IgD-negative memory B cell (primary cell): Measurements from ENCODE around the gene FBXW4. TPM values are rescaled to one million over a fixed set of nuclear protein-coding genes. Genes with fewer than 3 reads are reported as not detected.
"Not testable (repeated sequence)": the region's sequence is repeated elsewhere in the genome, so short reads cannot be mapped to it uniquely, and the experiment has no call there.

ENCODE experiments used
- H3K27ac Mint-ChIP-seq, 3 donors: one replicate each; pipeline ENCODE4 v1.8.0; 2020 to 2022; ENCODE audit warnings: mild to moderate bottlenecking in 3 of 3, mixed read lengths in 3 of 3, moderate library complexity in 1 of 3
- H3K27me3 Mint-ChIP-seq: one replicate; pipeline ENCODE4 v1.8.0; 2021; ENCODE audit warnings: mixed read lengths
- H3K36me3 Mint-ChIP-seq: one replicate; pipeline ENCODE4 v1.8.0; 2020; ENCODE audit warnings: mild to moderate bottlenecking, mixed read lengths
- H3K4me1 Mint-ChIP-seq, 3 donors: one replicate each; pipeline ENCODE4 v1.8.0; 2020 to 2022; ENCODE audit warnings: mixed read lengths in 3 of 3, mild to moderate bottlenecking in 1 of 3
- H3K4me3 Mint-ChIP-seq, 4 donors: one replicate each; pipeline ENCODE4 v1.8.0; 2020 to 2022; ENCODE audit warnings: mild to moderate bottlenecking in 4 of 4, mixed read lengths in 4 of 4, moderate library complexity in 3 of 4
- H3K9me3 Mint-ChIP-seq, 3 donors: one replicate each; pipeline ENCODE4 v1.8.0; 2020 to 2021; ENCODE audit warnings: mixed read lengths in 3 of 3, mild to moderate bottlenecking in 1 of 3
- polyA plus RNA-seq: library from polyadenylated mRNA; unstranded; fragments of 300-500 nt; fragmentation: Illumina TruSeq; gene quantifications from one replicate; pipeline ENCODE4 v1.2.3, GENCODE V29; 2021

FBXW4 gene
- polyA plus RNA-seq, 1 donor from 2014 or later: 9.9 TPM

DNA sequence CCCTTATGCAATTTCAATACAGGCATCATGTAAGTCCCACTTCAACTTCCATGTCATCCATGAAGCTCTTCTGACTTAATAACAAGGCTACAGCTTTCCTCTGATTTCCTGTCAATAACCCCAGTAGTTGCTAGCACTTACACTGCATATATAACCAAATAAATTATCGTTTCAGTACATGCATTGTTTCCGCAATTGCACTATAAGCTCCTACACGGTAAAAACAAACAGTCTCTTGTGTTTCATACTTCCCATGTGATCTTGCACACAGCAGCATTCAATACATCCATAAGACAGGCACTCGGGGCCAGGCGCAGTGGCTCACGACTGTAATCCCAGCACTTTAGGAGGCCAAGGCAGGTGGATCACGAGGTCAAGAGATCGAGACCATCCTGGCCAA is 41.4 kb downstream of the FBXW4 start:
- H3K4me1 Mint-ChIP-seq: peaks cover 0 to 6% (median 0%) of the 10 kb centered on the region in 3 donors
- H3K27ac Mint-ChIP-seq: no peak overlapping the region
- H3K9me3 Mint-ChIP-seq: no peaks in the 10 kb centered on the region
- H3K4me3 Mint-ChIP-seq: no peak overlapping the region
- H3K36me3 Mint-ChIP-seq: peaks cover 11% of the 10 kb centered on the region
- no peaks in the 10 kb centered on the region for H3K27me3 Mint-ChIP-seq

DNA sequence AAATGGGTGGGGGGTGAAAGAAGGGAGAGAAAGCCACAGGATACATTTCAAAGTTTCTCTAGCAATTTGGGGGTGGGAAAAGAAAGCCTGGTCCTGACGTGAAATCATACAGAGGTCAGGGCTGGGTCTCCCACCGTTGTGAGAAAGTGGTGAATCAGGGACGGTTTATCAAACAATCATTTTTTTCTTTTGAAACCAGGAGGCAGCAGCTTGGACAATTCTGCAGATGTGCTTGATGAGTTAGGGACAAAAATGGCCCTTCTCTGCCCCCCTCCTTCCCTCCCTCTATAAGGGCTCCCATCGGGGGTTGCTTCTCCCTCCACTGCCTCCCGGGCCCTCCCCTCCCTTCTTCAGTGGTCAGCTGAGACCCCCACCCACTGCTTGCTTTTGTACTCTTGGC is 43.6 kb downstream of the FBXW4 start:
- Mint-ChIP-seq H3K4me1 (peaks cover 0 to 3% (median 0%) of the 10 kb centered on the region in 3 donors), H3K27ac (peak overlapping the region in 1 of 3 donors; percentile 77), H3K4me3 (no peak overlapping the region), H3K27me3 (no peaks in the 10 kb centered on the region), H3K36me3 (peaks cover 3% of the 10 kb centered on the region), H3K9me3 (no peaks in the 10 kb centered on the region)

DNA sequence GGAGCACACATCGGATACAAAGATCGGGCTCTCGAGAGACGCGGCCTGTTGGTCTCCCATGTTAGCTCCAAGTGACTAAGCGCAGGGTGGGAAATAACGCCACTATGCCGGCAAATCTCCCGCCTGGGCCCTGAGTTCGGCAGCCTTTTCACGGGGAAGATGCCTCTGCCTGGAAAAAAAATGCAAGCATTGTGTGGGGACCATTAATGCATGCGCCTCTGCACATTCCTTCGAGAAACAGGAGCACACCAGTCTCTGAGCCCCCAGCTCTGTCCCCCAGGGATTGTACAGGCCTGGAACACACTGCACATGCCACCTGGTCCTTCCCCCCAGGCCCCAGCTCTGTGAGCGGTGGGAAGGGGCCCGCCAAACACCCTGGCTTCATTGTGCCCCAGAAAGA is 44.1 kb downstream of the FBXW4 start:
- Mint-ChIP-seq H3K4me3 (no peak overlapping the region), H3K4me1 (peaks cover 0 to 3% (median 0%) of the 10 kb centered on the region in 3 donors), H3K27me3 (no peaks in the 10 kb centered on the region), H3K27ac (no peak overlapping the region), H3K36me3 (no peaks in the 10 kb centered on the region), H3K9me3 (no peaks in the 10 kb centered on the region)

DNA sequence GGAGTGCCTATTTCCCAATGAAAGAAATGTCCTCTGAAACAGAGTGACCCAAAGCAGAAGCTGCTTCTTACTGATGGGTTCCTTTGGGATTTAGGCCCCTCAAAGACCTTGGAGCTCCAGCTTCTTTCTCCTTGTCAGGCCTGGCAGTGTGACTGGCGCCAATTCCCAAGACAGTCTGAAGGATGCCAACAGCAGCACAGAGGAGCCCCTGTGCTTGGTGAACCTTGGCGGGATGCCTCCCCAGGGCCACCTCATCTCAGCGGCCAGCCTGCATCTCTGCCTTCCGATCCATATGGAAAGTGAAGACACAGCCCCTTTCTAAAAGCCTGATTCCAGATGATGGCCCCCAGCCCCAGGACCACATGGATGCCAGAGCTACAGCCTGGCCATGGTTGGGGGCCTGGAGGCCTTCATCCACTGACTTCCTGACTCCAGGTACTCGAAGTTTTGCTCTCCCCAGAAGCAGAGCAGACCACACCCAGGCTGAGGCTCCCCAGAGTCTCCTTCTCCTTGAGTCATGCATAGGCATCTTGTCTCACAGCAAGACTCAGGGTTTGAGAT is 45.4 kb downstream of the FBXW4 start:
- no peak overlapping the region for H3K4me3 Mint-ChIP-seq

DNA sequence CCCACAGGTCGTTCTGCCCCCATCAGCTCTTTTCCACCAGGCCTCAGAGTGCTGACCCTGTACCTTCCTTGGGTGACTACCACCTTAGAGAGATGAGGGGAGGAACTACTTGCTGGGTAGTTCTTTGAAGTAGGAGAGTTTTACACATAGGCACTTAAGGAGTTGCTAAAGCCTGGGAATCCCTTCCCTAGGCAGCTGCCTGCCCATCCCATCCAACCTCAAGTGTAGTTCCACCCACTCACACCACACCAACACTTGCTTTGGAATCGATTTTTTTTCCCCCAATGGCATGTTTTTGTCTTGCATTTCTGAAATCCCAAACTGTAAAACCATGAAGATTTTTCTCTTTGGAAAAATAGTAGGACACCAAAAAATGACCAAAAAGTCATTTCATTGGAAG is 47.7 kb downstream of the FBXW4 start:
- H3K4me3 Mint-ChIP-seq: no peak overlapping the region
- no peak overlapping the region for H3K27ac Mint-ChIP-seq
- no peaks in the 10 kb centered on the region for H3K27me3 Mint-ChIP-seq
- no peaks in the 10 kb centered on the region for H3K9me3 Mint-ChIP-seq
- peaks cover 0 to 3% (median 0%) of the 10 kb centered on the region in 3 donors for H3K4me1 Mint-ChIP-seq
- H3K36me3 Mint-ChIP-seq: no peaks in the 10 kb centered on the region

More for the DNA sequence above, 45.4 kb downstream of the FBXW4 start:
- Mint-ChIP-seq H3K27ac (peak overlapping the region in 1 of 3 donors; percentile 76), H3K9me3 (no peaks in the 10 kb centered on the region), H3K4me1 (peaks cover 0 to 3% (median 0%) of the 10 kb centered on the region in 3 donors), H3K36me3 (no peaks in the 10 kb centered on the region), H3K27me3 (no peaks in the 10 kb centered on the region)

DNA sequence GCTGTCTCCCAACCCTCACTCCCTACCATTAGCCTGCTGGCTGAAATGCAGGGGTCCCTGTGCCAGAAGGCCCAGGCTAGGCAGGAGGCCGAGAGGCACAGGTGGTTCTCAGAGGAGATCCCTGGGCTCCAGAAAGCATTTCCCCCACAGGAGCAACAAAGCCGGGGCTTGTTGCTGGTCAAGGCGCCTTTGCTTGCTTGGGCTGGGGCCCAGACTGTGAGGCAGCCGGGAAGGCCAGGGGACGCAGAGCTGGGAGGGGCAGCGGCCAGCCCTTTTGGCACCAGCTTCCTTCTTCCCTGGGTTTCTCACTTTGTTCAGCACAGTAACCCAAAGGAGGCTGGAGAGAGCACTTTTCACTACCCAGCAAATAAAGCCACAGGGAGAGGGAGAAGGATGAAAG is 48.6 kb downstream of the FBXW4 start:
- H3K27me3 Mint-ChIP-seq: no peaks in the 10 kb centered on the region
- no peaks in the 10 kb centered on the region for H3K36me3 Mint-ChIP-seq

DNA sequence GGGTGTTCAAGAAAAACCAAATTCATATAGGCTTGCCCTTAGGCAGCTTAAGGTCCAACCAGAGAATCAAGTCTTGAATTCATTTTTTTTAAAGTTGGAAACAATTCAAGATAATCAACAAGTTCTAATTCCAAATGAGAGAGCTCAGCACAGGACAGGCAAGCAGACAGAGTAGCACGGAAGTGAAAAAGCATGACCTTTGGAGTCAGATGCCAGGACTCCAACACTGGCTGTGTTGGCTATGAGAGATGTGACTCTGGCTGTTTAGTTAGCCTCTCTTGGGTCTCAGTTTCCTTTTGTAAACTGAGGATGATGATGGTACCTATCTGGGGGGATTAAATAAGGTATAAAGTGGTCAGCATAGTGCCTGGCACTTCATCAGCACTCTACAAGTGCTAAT is 49.3 kb downstream of the FBXW4 start:
- H3K36me3 Mint-ChIP-seq: no peaks in the 10 kb centered on the region

More for the DNA sequence above, 48.6 kb downstream of the FBXW4 start:
- Mint-ChIP-seq H3K4me1 (peaks cover 0 to 3% (median 3%) of the 10 kb centered on the region in 3 donors), H3K27ac (no peak overlapping the region), H3K4me3 (no peak overlapping the region), H3K9me3 (no peaks in the 10 kb centered on the region)

DNA sequence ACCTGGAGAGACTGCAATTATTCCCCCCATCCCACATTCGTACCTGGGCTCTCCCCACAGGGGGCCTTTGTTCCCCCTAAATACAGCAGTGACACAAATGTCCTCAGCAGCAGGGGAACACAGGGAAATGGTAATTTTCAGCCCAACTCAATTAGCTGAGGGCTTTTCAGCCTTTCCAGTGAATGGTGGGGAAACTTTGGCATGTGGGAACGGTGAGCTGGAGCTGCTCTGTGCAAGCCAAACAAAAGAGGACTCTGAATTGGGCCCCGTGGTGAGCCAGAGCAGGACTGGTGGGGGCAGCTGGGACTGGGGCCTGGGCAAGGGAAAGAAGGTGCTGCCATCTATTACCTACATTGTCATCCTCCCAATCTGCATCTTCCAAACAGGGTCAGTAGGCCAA is 51.0 kb downstream of the FBXW4 start:
- H3K4me1 Mint-ChIP-seq: peaks cover 0 to 6% (median 2%) of the 10 kb centered on the region in 3 donors
- H3K4me3 Mint-ChIP-seq: no peak overlapping the region
- peaks cover 2% of the 10 kb centered on the region for H3K36me3 Mint-ChIP-seq
- no peak overlapping the region for H3K27ac Mint-ChIP-seq
- H3K9me3 Mint-ChIP-seq: no peaks in the 10 kb centered on the region
- no peaks in the 10 kb centered on the region for H3K27me3 Mint-ChIP-seq

More for the DNA sequence above, 49.3 kb downstream of the FBXW4 start:
- H3K9me3 Mint-ChIP-seq: no peaks in the 10 kb centered on the region
- peaks cover 0 to 4% (median 3%) of the 10 kb centered on the region in 3 donors for H3K4me1 Mint-ChIP-seq
- H3K4me3 Mint-ChIP-seq: no peak overlapping the region
- no peak overlapping the region for H3K27ac Mint-ChIP-seq
- no peaks in the 10 kb centered on the region for H3K27me3 Mint-ChIP-seq

DNA sequence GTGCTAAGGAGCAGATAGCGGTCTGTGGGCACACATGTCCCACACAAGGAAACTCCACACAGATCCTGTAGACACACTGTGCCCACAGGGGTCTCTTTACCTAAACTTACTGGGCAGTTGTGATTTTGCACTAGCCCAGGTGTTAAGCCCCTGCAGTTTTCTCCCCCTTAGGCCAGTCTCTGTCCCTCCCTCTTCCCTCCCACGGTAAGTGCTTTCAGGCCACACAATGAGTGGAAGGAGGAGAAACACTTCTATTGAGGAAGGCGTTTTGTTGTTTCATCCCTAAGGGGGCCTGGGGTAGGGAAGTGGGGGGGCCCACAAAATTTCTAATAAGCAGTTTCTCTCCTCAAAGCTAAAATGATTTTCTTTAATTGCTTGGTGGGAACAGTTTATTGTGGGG is 51.4 kb downstream of the FBXW4 start:
- H3K9me3 Mint-ChIP-seq: no peaks in the 10 kb centered on the region
- peaks cover 2% of the 10 kb centered on the region for H3K36me3 Mint-ChIP-seq
- H3K4me3 Mint-ChIP-seq: no peak overlapping the region
- H3K27ac Mint-ChIP-seq: no peak overlapping the region
- peaks cover 0 to 6% (median 0%) of the 10 kb centered on the region in 3 donors for H3K4me1 Mint-ChIP-seq
- H3K27me3 Mint-ChIP-seq: no peaks in the 10 kb centered on the region

DNA sequence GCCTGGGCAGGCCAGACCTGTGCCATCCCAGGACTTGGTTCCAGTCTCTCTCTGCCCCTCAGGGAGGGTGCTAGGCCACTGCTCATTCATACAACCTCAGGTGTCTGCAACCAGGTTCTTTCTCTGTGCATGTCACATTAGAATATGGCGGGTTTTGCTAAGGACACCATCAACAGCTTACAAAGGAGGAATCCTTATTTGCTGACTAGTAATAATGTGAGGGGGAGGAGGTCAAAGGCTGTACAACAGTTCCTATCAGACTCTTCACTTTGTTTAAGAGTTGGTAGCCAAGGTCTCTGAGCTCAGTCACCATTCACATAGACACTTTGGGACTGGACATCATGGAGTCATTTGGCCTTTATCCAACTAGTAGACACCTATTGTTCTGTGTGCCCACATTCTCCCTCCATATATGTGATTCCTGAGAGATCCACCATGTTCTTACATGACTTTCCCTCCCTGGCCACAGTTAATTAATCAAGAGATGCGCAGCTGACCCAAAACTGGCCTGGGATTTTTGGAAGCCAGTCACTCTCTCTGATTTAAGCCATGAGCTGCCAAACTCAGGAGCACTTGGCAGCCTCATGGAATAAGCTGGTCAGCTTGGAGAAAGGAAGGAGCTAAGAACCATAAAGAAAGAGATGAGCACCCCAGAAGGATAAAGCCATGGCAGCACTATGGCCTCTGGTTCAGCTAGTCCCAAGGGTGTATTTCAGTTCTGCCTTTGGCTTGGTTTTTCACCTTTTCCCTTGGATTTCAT is 55.6 kb downstream of the FBXW4 start:
- Mint-ChIP-seq H3K27ac (peak overlapping the region in 1 of 3 donors; percentile 74), H3K4me1 (peaks cover 0 to 8% (median 0%) of the 10 kb centered on the region in 3 donors), H3K4me3 (no peak overlapping the region), H3K9me3 (no peaks in the 10 kb centered on the region), H3K27me3 (no peaks in the 10 kb centered on the region), H3K36me3 (peaks cover 6% of the 10 kb centered on the region)

DNA sequence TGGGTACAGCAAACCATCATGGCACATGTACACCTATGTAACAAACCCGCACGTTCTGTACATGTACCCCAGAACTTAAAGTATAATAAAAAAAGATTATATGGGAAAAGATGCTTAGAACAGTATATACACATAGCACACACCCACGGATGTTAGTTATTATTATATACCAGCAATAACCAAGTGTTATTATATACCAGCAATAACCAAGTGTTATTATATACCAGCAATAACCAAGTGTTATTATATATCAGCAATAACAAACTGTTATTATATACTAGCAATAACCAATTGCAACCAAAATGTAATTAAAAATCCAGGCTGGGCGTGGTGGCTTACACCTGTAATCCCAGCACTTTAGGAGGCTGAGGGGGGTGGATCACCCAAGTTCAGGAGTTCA is 61.5 kb downstream of the FBXW4 start:
- H3K27me3 Mint-ChIP-seq, H3K4me3 Mint-ChIP-seq, H3K4me1 Mint-ChIP-seq, H3K9me3 Mint-ChIP-seq, H3K36me3 Mint-ChIP-seq, H3K27ac Mint-ChIP-seq: not testable (repeated sequence)

DNA sequence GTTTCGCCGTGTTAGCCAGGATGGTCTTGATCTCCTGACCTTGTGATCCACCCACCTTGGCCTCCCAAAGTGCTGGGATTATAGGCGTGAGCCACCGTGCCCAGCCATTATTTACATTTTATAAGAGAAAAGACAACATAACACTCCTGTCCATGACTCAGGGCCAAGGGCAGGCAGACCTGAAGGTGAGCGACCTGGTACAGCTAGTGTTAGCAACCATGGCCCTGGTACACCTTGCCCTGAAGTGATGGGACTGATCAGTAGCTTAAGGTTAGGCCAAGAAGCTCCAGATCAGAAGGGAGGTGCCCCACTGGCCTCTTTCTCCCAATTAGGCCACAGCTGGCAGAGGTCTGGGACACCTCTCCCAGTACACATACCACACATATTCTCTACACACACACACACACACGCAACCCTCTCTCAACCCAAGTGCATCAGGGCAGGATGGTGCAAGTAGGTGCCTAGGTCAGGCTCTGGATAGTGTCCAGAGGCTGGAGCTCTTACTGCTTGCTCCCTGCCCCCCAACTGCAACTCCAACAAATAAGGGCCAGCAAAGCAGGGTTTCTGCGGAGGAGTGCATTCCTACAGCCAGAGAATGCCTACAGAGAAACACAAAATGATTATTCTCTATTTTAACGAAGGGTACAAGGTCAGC is 63.0 kb downstream of the FBXW4 start:
- H3K27ac Mint-ChIP-seq: peak overlapping the region in 1 of 3 donors; percentile 5
- H3K4me1 Mint-ChIP-seq: peaks cover 0 to 7% (median 2%) of the 10 kb centered on the region in 3 donors
- H3K27me3 Mint-ChIP-seq: no peaks in the 10 kb centered on the region
- no peak overlapping the region for H3K4me3 Mint-ChIP-seq
- H3K36me3 Mint-ChIP-seq: peaks cover 5% of the 10 kb centered on the region
- no peaks in the 10 kb centered on the region for H3K9me3 Mint-ChIP-seq

DNA sequence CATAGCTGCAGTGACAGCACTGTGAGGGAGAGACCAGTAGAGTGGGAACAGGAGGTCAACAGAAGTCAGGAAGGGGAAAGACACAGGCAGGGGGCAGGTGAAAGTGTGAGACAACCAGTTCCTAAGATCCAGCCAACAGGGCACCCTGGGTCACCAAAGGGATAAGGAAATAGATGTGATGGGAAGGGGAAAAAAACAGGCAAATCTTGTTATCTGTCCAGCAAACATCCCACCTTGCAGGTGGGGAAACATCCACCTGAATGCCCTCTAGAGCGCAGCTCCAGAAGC is 64.4 kb downstream of the FBXW4 start:
- H3K4me3 Mint-ChIP-seq: no peak overlapping the region
- H3K4me1 Mint-ChIP-seq: peaks cover 2 to 9% (median 2%) of the 10 kb centered on the region in 3 donors
- no peak overlapping the region for H3K27ac Mint-ChIP-seq
- peaks cover 3% of the 10 kb centered on the region for H3K36me3 Mint-ChIP-seq
- H3K9me3 Mint-ChIP-seq: no peaks in the 10 kb centered on the region
- H3K27me3 Mint-ChIP-seq: no peaks in the 10 kb centered on the region

DNA sequence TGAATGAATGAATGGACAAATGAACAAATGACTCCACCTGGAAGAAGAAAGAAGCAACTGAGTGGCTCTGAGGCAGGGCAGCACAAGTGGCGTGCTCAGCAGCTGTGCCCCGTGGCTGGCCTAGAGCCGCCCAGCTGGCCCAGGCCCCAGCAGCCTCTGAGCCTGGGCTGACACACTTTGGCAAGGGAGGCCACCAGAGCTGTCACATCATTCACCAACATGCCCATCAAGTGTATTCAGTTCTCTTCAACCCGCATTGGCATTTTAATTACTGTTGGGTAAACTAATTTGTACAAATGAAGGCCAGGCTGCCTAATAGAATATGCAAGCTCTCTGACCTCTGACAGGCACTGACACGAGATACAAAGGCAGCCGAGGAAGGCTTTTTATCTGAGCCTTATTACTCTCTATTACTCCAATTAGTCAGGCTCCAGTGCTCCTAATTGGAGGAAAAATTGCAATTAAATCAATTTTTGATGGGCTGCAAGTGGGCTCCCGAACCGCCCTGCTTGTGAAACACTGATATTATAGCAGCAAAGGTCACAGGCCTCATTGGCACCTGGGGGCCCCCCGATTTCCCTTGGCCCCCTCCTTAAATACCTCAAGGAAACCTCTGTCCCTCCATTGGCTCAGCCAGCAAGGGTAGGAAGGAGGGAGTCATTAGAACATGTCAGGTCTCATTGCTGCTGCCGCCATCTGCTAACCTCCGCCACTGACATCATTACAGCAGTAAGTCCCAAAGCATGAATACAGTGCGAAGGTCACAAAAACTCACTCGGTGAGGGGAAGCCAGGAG is 64.9 kb downstream of the FBXW4 start:
- H3K9me3 Mint-ChIP-seq: no peaks in the 10 kb centered on the region
- peak overlapping the region in 1 of 3 donors; percentile 14 for H3K27ac Mint-ChIP-seq
- H3K4me1 Mint-ChIP-seq: peaks cover 3 to 12% (median 8%) of the 10 kb centered on the region in 3 donors
- H3K27me3 Mint-ChIP-seq: no peaks in the 10 kb centered on the region
- H3K36me3 Mint-ChIP-seq: peaks cover 3% of the 10 kb centered on the region
- no peak overlapping the region for H3K4me3 Mint-ChIP-seq

DNA sequence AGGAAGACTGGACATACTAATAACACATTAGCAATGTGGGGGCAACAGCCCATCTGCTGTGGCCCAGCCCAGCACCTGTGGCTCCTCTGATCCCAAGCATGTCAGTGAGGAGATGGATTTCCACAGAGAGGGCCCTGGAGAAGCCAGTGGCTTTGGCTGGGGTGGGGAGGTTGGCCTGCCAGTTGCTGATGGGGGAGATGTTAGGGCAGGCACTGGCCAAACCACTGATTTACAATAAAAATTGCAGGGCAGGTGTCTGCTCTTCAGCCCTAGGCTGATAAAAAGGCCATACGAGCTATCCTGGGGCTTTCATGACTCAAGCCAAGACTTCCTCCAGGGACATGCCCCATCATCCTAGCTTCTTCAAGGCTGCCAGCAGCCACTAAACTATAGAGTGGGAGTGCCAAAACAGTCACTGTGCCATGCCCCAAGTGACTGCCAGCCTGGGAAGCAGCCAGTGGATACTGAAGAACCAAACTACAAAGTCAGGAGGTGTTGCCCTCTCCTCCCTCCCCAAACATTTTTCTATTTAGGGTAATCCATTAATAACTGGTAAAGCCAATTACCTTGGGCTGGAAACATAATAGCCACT is 69.1 kb downstream of the FBXW4 start:
- Mint-ChIP-seq H3K27ac (no peak overlapping the region), H3K36me3 (peaks cover 14% of the 10 kb centered on the region), H3K4me3 (no peak overlapping the region), H3K27me3 (no peaks in the 10 kb centered on the region), H3K9me3 (peaks cover 0 to 2% (median 0%) of the 10 kb centered on the region in 3 donors), H3K4me1 (peaks cover 7 to 19% (median 13%) of the 10 kb centered on the region in 3 donors)
